Chondrocyte (in vitro differentiated cells): Measurements from ENCODE around the gene TRIM26. TPM values are rescaled to one million over a fixed set of nuclear protein-coding genes. Genes with fewer than 3 reads are reported as not detected.

ENCODE experiments used
- DNase-seq: peaks from one replicate; pipeline ENCODE4 v3.0.0; 2021; ENCODE audit warnings: mixed read lengths, low spot score
- H3K27ac Mint-ChIP-seq: one replicate; pipeline ENCODE4 v1.8.0; 2021; ENCODE audit warnings: mild to moderate bottlenecking, moderate library complexity, mixed read lengths; ENCODE audit not compliant: unreplicated experiment
- H3K27me3 Mint-ChIP-seq: 2 replicates; pipeline ENCODE4 v1.8.0; 2021; ENCODE audit warnings: low read depth, mixed read lengths
- H3K36me3 Mint-ChIP-seq: 2 replicates; pipeline ENCODE4 v1.8.0; 2021; ENCODE audit warnings: low read depth, mixed read lengths
- H3K4me1 Mint-ChIP-seq: 2 replicates; pipeline ENCODE4 v1.8.0; 2021; ENCODE audit warnings: low read depth, mild to moderate bottlenecking, mixed read lengths
- H3K4me3 Mint-ChIP-seq: one replicate; pipeline ENCODE4 v1.8.0; 2021; ENCODE audit warnings: mild to moderate bottlenecking, moderate library complexity, mixed read lengths; ENCODE audit not compliant: unreplicated experiment
- H3K9me3 Mint-ChIP-seq: 2 replicates; pipeline ENCODE4 v1.8.0; 2021; ENCODE audit warnings: low read depth, mixed read lengths
- total RNA-seq: library from RNA; stranded (reverse); gene quantifications from 3 replicates; pipeline ENCODE4 v1.2.1, GENCODE V29; 2021
- TF ChIP-seq, protein P1 (sequence below): fragments of 200-600 bp; sonication (generic); IDR thresholded peaks from 2 replicates; pipeline ENCODE4 v1.5.0; 2021; ENCODE audit warnings: antibody characterized with exemption, mild to moderate bottlenecking, moderate library complexity

TRIM26 gene
- total RNA-seq, 1 donor from 2014 or later, result 37.6 TPM

- H3K9me3 Mint-ChIP-seq, result no peaks in the 10 kb centered on the region
These were observed 1.4 kb upstream of the TRIM26 start for GRCh38 chr6:30214657-30214982.

GRCh38 chr6:30213957-30214656 lies 901 bp upstream of the TRIM26 start:
- TF ChIP-seq, protein P1, sequence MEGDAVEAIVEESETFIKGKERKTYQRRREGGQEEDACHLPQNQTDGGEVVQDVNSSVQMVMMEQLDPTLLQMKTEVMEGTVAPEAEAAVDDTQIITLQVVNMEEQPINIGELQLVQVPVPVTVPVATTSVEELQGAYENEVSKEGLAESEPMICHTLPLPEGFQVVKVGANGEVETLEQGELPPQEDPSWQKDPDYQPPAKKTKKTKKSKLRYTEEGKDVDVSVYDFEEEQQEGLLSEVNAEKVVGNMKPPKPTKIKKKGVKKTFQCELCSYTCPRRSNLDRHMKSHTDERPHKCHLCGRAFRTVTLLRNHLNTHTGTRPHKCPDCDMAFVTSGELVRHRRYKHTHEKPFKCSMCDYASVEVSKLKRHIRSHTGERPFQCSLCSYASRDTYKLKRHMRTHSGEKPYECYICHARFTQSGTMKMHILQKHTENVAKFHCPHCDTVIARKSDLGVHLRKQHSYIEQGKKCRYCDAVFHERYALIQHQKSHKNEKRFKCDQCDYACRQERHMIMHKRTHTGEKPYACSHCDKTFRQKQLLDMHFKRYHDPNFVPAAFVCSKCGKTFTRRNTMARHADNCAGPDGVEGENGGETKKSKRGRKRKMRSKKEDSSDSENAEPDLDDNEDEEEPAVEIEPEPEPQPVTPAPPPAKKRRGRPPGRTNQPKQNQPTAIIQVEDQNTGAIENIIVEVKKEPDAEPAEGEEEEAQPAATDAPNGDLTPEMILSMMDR, result no peak
- Mint-ChIP-seq H3K4me1 (peaks cover 42% of the 10 kb centered on the region), H3K27ac (peak overlapping the region; percentile 99), H3K4me3 (peak overlapping the region; percentile 93), H3K9me3 (no peaks in the 10 kb centered on the region), H3K36me3 (no peaks in the 10 kb centered on the region), H3K27me3 (no peaks in the 10 kb centered on the region)
- no peak for DNase-seq

More at GRCh38 chr6:30214657-30214982, 1.4 kb upstream of the TRIM26 start:
- Mint-ChIP-seq H3K36me3 (no peaks in the 10 kb centered on the region), H3K4me1 (peaks cover 46% of the 10 kb centered on the region), H3K27ac (no peak overlapping the region), H3K27me3 (no peaks in the 10 kb centered on the region), H3K4me3 (peak overlapping the region; percentile 93)
- TF ChIP-seq, protein P1, result no peak
- no peak for DNase-seq

GRCh38 chr6:30213667-30213956 lies 406 bp upstream of the TRIM26 start:
- H3K4me1 Mint-ChIP-seq, result peaks cover 45% of the 10 kb centered on the region
- peak overlapping the region; percentile 99 for H3K27ac Mint-ChIP-seq
- no peaks in the 10 kb centered on the region for H3K36me3 Mint-ChIP-seq

GRCh38 chr6:30211899-30212298 lies 1.3 kb downstream of the TRIM26 start:
- Mint-ChIP-seq H3K4me3 (peak overlapping the region; percentile 93), H3K36me3 (no peaks in the 10 kb centered on the region), H3K4me1 (peaks cover 61% of the 10 kb centered on the region), H3K9me3 (no peaks in the 10 kb centered on the region), H3K27ac (peak overlapping the region; percentile 99), H3K27me3 (no peaks in the 10 kb centered on the region)
- TF ChIP-seq, protein P1, result no peak
- DNase-seq, result no peak

More at GRCh38 chr6:30213667-30213956, 406 bp upstream of the TRIM26 start:
- TF ChIP-seq, protein P1, result no peak
- no peak for DNase-seq
- Mint-ChIP-seq H3K4me3 (peak overlapping the region; percentile 93), H3K27me3 (no peaks in the 10 kb centered on the region), H3K9me3 (no peaks in the 10 kb centered on the region)

- TF ChIP-seq, protein P1, result no peak
- no peak for DNase-seq
- no peaks in the 10 kb centered on the region for H3K9me3 Mint-ChIP-seq
- no peaks in the 10 kb centered on the region for H3K27me3 Mint-ChIP-seq
- peaks cover 66% of the 10 kb centered on the region for H3K4me1 Mint-ChIP-seq
- no peak overlapping the region for H3K4me3 Mint-ChIP-seq
- no peak overlapping the region for H3K27ac Mint-ChIP-seq
- H3K36me3 Mint-ChIP-seq, result no peaks in the 10 kb centered on the region
These were observed 1.9 kb downstream of the TRIM26 start for GRCh38 chr6:30211306-30211705.
